ENCODE measurements around the gene DCUN1D2. TPM values are rescaled to one million over a fixed set of nuclear protein-coding genes. Genes with fewer than 3 reads are reported as not detected.

Gene DCUN1D2
- total RNA-seq (2014; rRNA removed) (11.6 and 15.0 TPM in 2 replicates), Bru-seq, nascent RNA (percentile 77 among the genes with signal in this experiment), BruChase-seq, experiment 1, labeled RNA remaining after a 6-hour chase (percentile 86 among the genes with signal in this experiment), BruChase-seq, experiment 2, labeled RNA remaining after a 2-hour chase (percentile 86 among the genes with signal in this experiment)
- long read RNA-seq, transcript DCUN1D2-202 (8 exons, 3,164 nt) = minor isoform, 5 of 45 reads
- long read RNA-seq, transcript DCUN1D2-208 (7 exons, 2,045 nt) = major isoform, 6 of 45 reads
- long read RNA-seq, partial matches to known transcripts = 16 of 45 reads
- long read RNA-seq, other reads (novel, unspliced or antisense) = 16 of 45 reads

DNA sequence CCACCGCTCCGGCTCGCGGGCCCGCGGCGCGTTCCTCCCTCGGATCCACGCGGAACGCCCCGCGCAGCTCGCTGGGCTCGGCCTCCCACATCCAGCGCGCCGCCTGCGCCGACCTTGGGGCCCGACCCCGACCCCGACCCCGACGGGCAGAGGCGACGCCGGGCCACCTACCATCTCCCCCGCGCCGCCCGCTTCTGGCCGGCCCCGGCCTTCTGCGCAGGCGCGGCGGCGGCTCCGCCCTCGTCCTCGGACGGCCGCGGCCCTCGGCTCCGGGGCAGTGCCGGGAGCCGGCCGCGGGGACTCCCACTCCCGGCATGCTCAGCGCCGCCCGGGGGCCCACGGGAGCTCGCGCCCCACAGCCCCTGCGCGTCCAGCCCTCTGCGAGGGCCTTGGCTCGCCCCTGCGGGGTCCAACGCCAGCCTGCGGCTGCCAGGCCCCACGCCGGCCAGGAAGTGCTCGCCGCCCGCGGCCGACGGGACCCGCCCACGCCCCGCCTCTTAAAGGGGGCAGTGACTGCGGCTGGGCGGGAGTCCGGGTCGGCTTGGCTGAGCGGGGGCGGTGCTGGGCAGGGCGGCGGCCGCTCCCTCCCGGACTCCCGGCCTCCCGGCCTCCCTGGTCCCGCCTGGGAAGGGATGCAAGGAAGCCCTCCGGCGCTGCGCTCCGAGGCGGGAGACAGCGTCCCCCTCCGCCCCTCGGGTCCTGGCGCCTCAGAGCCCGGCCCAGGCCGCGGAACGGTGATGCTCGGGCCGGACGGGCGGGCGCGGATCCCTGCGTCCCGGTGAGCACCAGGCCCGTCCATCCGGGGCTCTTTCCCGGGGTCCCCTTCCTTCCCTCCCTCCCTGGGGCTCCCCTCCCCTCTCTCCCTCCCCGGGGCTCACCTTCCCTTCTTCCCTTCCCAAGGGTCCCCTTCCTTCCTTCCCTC lies at the start of gene DCUN1D2:
Gene DCUN1D2 (minus strand): TSS at position 216 of the 922 bp plus-strand sequence. CDS start 42 bp downstream, at position 174.
- H3K27me3 ChIP-seq (ENCODE audit: low read length) = no peaks in the 10 kb centered on the region
- ChIA-PET POLR2A (ENCODE audit: unreplicated experiment) (no interaction called here), CTCF (interaction anchor here (0.6 kb wide), 1 partner anchor 33 kb away, joined by 4 read pairs; no protein-coding TSS in a partner anchor)
- TF ChIP-seq, protein P1, sequence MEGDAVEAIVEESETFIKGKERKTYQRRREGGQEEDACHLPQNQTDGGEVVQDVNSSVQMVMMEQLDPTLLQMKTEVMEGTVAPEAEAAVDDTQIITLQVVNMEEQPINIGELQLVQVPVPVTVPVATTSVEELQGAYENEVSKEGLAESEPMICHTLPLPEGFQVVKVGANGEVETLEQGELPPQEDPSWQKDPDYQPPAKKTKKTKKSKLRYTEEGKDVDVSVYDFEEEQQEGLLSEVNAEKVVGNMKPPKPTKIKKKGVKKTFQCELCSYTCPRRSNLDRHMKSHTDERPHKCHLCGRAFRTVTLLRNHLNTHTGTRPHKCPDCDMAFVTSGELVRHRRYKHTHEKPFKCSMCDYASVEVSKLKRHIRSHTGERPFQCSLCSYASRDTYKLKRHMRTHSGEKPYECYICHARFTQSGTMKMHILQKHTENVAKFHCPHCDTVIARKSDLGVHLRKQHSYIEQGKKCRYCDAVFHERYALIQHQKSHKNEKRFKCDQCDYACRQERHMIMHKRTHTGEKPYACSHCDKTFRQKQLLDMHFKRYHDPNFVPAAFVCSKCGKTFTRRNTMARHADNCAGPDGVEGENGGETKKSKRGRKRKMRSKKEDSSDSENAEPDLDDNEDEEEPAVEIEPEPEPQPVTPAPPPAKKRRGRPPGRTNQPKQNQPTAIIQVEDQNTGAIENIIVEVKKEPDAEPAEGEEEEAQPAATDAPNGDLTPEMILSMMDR (conservative IDR thresholded peaks at IDR 0.05; ENCODE audit: low read depth, low read length) = no peak
- no peak for TF ChIP-seq EZH2phosphoT487 (IDR thresholded peaks at IDR 0.05; ENCODE audit: borderline replicate concordance, low read length)
- no peak for TF ChIP-seq EZH2 (IDR thresholded peaks at IDR 0.05; ENCODE audit: low read length, unreplicated experiment)
- H3K9ac ChIP-seq (ENCODE audit: low read length) = peak within 1 kb of the TSS; percentile 93
- BruUV-seq (replicated peaks) = no TSS peak
- H4K20me1 ChIP-seq (ENCODE audit: low read length) = peaks cover 13% of the 10 kb centered on the region; the same call in 1 of the 2 replicates
- peak within 1 kb of the TSS; percentile 94 for H3K27ac ChIP-seq (ENCODE audit: low read length)
- H3K4me1 ChIP-seq (ENCODE audit: insufficient read depth, low read length) = peaks cover 54% of the 10 kb centered on the region
- DNase-seq (peak; percentile 89), ATAC-seq (peak; percentile 79)
- H3K79me2 ChIP-seq (ENCODE audit: low read length) = peaks cover 83% of the 10 kb centered on the region
- H3F3A ChIP-seq (ENCODE audit: low read length, unreplicated experiment) = peaks cover 9% of the 10 kb centered on the region
- peak within 1 kb of the TSS; percentile 92 for H3K4me3 ChIP-seq (ENCODE audit: low read length)
- intact Hi-C loops (cut with micrococcal nuclease) = loop anchor here (2.0 kb wide), 1 partner anchor 42 kb away; no protein-coding TSS in a partner anchor
- H3K9me2 ChIP-seq (replicated peaks; ENCODE audit: low read length) = no peaks in the 10 kb centered on the region
- H3K4me2 ChIP-seq (ENCODE audit: low read length) = peak within 1 kb of the TSS; percentile 88
- peaks cover 9% of the 10 kb centered on the region; the same call in 1 of the 2 replicates for H3K36me3 ChIP-seq (ENCODE audit: low read depth, low read length)
- H2AFZ ChIP-seq (ENCODE audit: low read length) = peak within 1 kb of the TSS; percentile 71
- no peaks in the 10 kb centered on the region for H3K9me3 ChIP-seq (ENCODE audit: low read length)

DNA sequence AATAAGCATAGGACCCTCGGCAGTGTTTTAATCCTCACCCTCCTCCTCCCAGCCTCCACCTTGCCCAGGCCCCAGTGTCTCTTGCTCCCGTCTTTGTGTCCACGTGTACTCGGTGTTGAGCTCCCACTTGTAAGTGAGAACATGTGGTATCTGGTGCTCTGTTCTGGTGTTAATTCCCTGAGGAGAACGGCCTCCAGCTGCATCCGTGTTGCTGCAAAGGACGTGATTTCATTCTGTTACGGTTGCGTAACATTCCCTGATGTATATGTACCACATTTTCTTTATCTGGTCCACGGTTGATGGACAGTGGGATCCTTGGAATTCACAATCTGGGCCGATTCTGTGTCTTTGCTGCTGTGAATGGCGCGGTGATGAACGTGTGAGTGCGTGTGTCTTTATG lies 49.3 kb upstream of the DCUN1D2 start:
- H3F3A ChIP-seq (ENCODE audit: low read length, unreplicated experiment) = no peaks in the 10 kb centered on the region
- no peaks in the 10 kb centered on the region for H3K27me3 ChIP-seq (ENCODE audit: low read length)
- intact Hi-C loops (cut with micrococcal nuclease) = no loop called here
- no peak overlapping the region for H3K27ac ChIP-seq (ENCODE audit: low read length)
- no peaks in the 10 kb centered on the region for H3K9me3 ChIP-seq (ENCODE audit: low read length)
- no peak overlapping the region for H3K4me3 ChIP-seq (ENCODE audit: low read length)
- no peak overlapping the region for H3K4me2 ChIP-seq (ENCODE audit: low read length)
- H3K9ac ChIP-seq (ENCODE audit: low read length) = no peak overlapping the region
- H4K20me1 ChIP-seq (ENCODE audit: low read length) = no peaks in the 10 kb centered on the region
- ChIA-PET CTCF (no interaction called here), POLR2A (ENCODE audit: unreplicated experiment) (no interaction called here)
- TF ChIP-seq, protein P1 (conservative IDR thresholded peaks at IDR 0.05; ENCODE audit: low read depth, low read length) = no peak
- no peak for TF ChIP-seq EZH2 (IDR thresholded peaks at IDR 0.05; ENCODE audit: low read length, unreplicated experiment)
- no peak for TF ChIP-seq EZH2phosphoT487 (IDR thresholded peaks at IDR 0.05; ENCODE audit: borderline replicate concordance, low read length)
- H3K9me2 ChIP-seq (replicated peaks; ENCODE audit: low read length) = no peaks in the 10 kb centered on the region
- 0 out of 2 replicates have a peak, but pooled peaks cover 5% of the 10 kb centered on the region for H3K4me1 ChIP-seq (ENCODE audit: insufficient read depth, low read length)
- DNase-seq = no peak
- no peaks in the 10 kb centered on the region for H3K79me2 ChIP-seq (ENCODE audit: low read length)
- H2AFZ ChIP-seq (ENCODE audit: low read length) = no peak overlapping the region
- H3K36me3 ChIP-seq (ENCODE audit: low read depth, low read length) = no peaks in the 10 kb centered on the region
- BruUV-seq (replicated peaks) = no TSS peak
- no peak for ATAC-seq

Measured in PC-3 (cell line).